A549 (cell line): ENCODE results near the gene MYO1H. TPM values are rescaled to one million over a fixed set of nuclear protein-coding genes. Genes with fewer than 3 reads are reported as not detected.

Experiments used
- ATAC-seq, 2 experiments: fragments of 200-7000 bp in 1 of 2; fragments of >200 bp in 1 of 2; cut with Nextera tagmentation in 1 of 2; cut with Tn5 transposase in 1 of 2; 3 replicates each; pipeline versions ENCODE4 v1.8.0 to v1.9.1; 2018 to 2020; ENCODE audit warnings: mild to moderate bottlenecking in 1 of 2, moderate library complexity in 1 of 2
- CTCF ChIA-PET: fragments of 300-600 bp; sonication (Branson Sonifier 250); formaldehyde crosslinking; extraction: SDS; loops from one replicate; lab custom pipeline; 2021; ENCODE audit warnings: antibody characterized with exemption, inconsistent platforms; lab: Yijun Ruan, JAX
- POLR2A ChIA-PET: fragments of 350-600 bp; formaldehyde crosslinking; extraction: SDS; loops from one replicate; lab custom pipeline; 2021; ENCODE audit warnings: antibody characterized with exemption, inconsistent platforms; lab: Yijun Ruan, JAX
- DNase-seq, 2 experiments: peaks; one replicate each; pipeline versions ENCODE4 v3.0.0 to v3.0.0-alpha.2; 2011 to 2016; ENCODE audit warnings: low read depth in 1 of 2, low spot score in 1 of 2
- FAIRE-seq: peaks from 2 replicates; lab custom pipeline; 2011; peaks lifted over from hg19 to GRCh38; lab: Jason Lieb, UNC
- H3K27ac ChIP-seq, 2 experiments: fragments of >200 bp; sonication (Bioruptor Twin); formaldehyde crosslinking; 3 replicates each; pipeline ENCODE4 v1.5.1; 2016 to 2017
- H3K4me1 ChIP-seq: fragments of >200 bp; sonication (Bioruptor Twin); formaldehyde crosslinking; 3 replicates; pipeline ENCODE4 v1.6.1; 2016
- H3K4me2 ChIP-seq: fragments of >200 bp; sonication (Bioruptor Twin); formaldehyde crosslinking; 3 replicates; pipeline ENCODE4 v1.6.1; 2016
- H3K4me3 ChIP-seq: fragments of >200 bp; sonication (Bioruptor Twin); formaldehyde crosslinking; 3 replicates; pipeline ENCODE4 v1.5.1; 2016
- H3K9me3 ChIP-seq: fragments of >200 bp; sonication (Bioruptor Twin); formaldehyde crosslinking; 3 replicates; pipeline ENCODE4 v1.6.1; 2016
- BHLHE40 ChIP-seq: IDR thresholded peaks from 2 replicates; pipeline ENCODE4 v1.6.1; 2012; ENCODE audit warnings: low read depth, low read length, inconsistent platforms
- CBX8 ChIP-seq: fragments of 200-600 bp; sonication (generic); IDR thresholded peaks from 2 replicates; pipeline ENCODE4 v1.6.1; 2016
- CHD2 ChIP-seq: fragments of 150-350 bp; IDR thresholded peaks from 2 replicates; pipeline ENCODE4 v1.6.1; 2014; ENCODE audit warnings: low read length; ENCODE audit not compliant: partially characterized antibody
- FOSL2 ChIP-seq, 2 experiments: fragments of 450-650 bp in 1 of 2; fragments of >200 bp in 1 of 2; sonication (Bioruptor Twin) in 1 of 2; formaldehyde crosslinking; IDR thresholded peaks; 2 replicates each; pipeline versions ENCODE4 v1.5.0 to v1.6.1; 2016 to 2020; ENCODE audit warnings: mild to moderate bottlenecking in 1 of 2, moderate library complexity in 1 of 2
- FOXS1 ChIP-seq: fragments of 250-450 bp; sonication (Bioruptor Pico); IDR thresholded peaks from 2 replicates; pipeline ENCODE4 v1.5.0; 2020; ENCODE audit warnings: mild to moderate bottlenecking, moderate library complexity
- KDM1A ChIP-seq: fragments of 200-600 bp; sonication (generic); IDR thresholded peaks from 2 replicates; pipeline ENCODE4 v1.6.1; 2016; ENCODE audit warnings: low read depth, mild to moderate bottlenecking
- KDM5A ChIP-seq: fragments of 200-600 bp; sonication (generic); IDR thresholded peaks from 2 replicates; pipeline ENCODE4 v1.6.1; 2016; ENCODE audit warnings: antibody characterized with exemption, mild to moderate bottlenecking
- NPAS2 ChIP-seq: fragments of 250-450 bp; sonication (Bioruptor Pico); IDR thresholded peaks from 2 replicates; pipeline ENCODE4 v1.8.0; 2022; ENCODE audit warnings: mild to moderate bottlenecking, moderate library complexity, borderline replicate concordance
- POLR2A ChIP-seq: IDR thresholded peaks from 2 replicates; pipeline ENCODE4 v1.6.1; 2012; ENCODE audit warnings: mild to moderate bottlenecking, low read length
- POLR2AphosphoS2 ChIP-seq: conservative IDR thresholded peaks from 2 replicates; pipeline ENCODE4 v1.6.1; 2012; ENCODE audit warnings: low read length, improper control_type of control experiment, inconsistent platforms
- RCOR1 ChIP-seq: fragments of 150-350 bp; IDR thresholded peaks from 2 replicates; pipeline ENCODE4 v1.6.1; 2014; ENCODE audit warnings: antibody characterized with exemption, low read length, low read depth
- RFX5 ChIP-seq: fragments of 450-650 bp; IDR thresholded peaks from 2 replicates; pipeline ENCODE4 v1.7.1; 2014; ENCODE audit warnings: antibody characterized with exemption, mild to moderate bottlenecking, moderate library complexity
- TFCP2L1 ChIP-seq: fragments of 250-450 bp; sonication (Bioruptor Pico); IDR thresholded peaks from 2 replicates; pipeline ENCODE4 v1.5.0; 2021; ENCODE audit warnings: mild to moderate bottlenecking
- ZNF302 ChIP-seq: fragments of 250-450 bp; sonication (Bioruptor Pico); IDR thresholded peaks from 2 replicates; pipeline ENCODE4 v1.9.0; 2021; ENCODE audit warnings: inconsistent platforms, mild to moderate bottlenecking, moderate library complexity
- ZSCAN20 ChIP-seq: fragments of 250-450 bp; sonication (Bioruptor Pico); IDR thresholded peaks from 2 replicates; pipeline ENCODE4 v1.8.0; 2022; ENCODE audit warnings: mild to moderate bottlenecking, moderate library complexity
- WGBS: methylation state at CpG from one replicate; pipeline ENCODE4 v1.1.6; 2017; ENCODE audit errors: missing lambda C conversion rate; 5-methylcytosine and 5-hydroxymethylcytosine counted together
- polyA plus RNA-seq, 4 experiments: library from polyadenylated mRNA; depleted of rRNA in 3 of 4; stranded (reverse); fragments of >200 nt; fragmentation: RNase III in 1 of 4; extraction: RNeasy Plus Mini Kit Qiagen cat#74134 plus additional on column Dnase treatment in 1 of 4; gene quantifications; 2 replicates in 3 of 4; 3 replicates in 1 of 4; pipeline ENCODE4 v1.2.3, GENCODE V29; 2011 to 2017
- TF ChIP-seq, protein P1 (sequence below): fragments of >200 bp; sonication (Bioruptor Twin); formaldehyde crosslinking; IDR thresholded peaks from 3 replicates; pipeline ENCODE4 v1.6.1; 2016
- TF ChIP-seq, protein P2 (sequence below): fragments of >200 bp; sonication (Bioruptor Twin); formaldehyde crosslinking; IDR thresholded peaks from 3 replicates; pipeline ENCODE4 v1.5.1; 2016
- TF ChIP-seq, protein P3 (sequence below): fragments of 450-650 bp; IDR thresholded peaks from 2 replicates; pipeline ENCODE4 v1.6.1; 2014; ENCODE audit warnings: antibody characterized with exemption
- TF ChIP-seq, protein P4 (sequence below): fragments of 200-600 bp; sonication (generic); IDR thresholded peaks from 2 replicates; pipeline ENCODE4 v1.6.1; 2016; ENCODE audit warnings: antibody characterized with exemption, mild to moderate bottlenecking, moderate library complexity
- TF ChIP-seq, protein P5 (sequence below): fragments of 250-450 bp; sonication (Bioruptor Pico); IDR thresholded peaks from 2 replicates; pipeline ENCODE4 v1.5.0; 2020; ENCODE audit warnings: low read depth, mild to moderate bottlenecking, moderate library complexity

The MYO1H gene
- polyA plus RNA-seq, 2 of the 4 experiments (the other 2 are of a cell fraction) = not detected

DNA sequence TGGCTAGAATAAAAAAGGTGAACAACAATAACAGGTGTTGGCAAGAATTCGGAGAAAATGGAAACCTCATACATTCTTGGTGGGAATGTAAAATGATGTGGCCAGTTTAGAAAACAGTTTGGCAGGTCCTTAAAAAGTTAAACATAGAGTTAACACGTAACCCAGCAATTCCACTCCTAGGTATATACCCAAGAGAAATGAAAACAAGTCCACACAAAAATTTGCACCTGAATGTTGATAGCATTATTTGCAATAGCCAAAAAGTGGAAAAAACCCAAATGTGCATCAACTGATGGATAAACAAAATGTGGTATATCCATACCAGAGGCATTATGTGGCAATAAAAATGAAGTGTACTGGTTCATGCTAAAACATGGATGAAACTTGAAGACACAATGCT, 2.3 kb upstream of the MYO1H start:
- 20% methylated on average over 2 of the region's 2 CpGs for WGBS
- TF ChIP-seq, protein P1, sequence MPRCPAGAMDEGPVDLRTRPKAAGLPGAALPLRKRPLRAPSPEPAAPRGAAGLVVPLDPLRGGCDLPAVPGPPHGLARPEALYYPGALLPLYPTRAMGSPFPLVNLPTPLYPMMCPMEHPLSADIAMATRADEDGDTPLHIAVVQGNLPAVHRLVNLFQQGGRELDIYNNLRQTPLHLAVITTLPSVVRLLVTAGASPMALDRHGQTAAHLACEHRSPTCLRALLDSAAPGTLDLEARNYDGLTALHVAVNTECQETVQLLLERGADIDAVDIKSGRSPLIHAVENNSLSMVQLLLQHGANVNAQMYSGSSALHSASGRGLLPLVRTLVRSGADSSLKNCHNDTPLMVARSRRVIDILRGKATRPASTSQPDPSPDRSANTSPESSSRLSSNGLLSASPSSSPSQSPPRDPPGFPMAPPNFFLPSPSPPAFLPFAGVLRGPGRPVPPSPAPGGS = no peak
- TF ChIP-seq, protein P2, sequence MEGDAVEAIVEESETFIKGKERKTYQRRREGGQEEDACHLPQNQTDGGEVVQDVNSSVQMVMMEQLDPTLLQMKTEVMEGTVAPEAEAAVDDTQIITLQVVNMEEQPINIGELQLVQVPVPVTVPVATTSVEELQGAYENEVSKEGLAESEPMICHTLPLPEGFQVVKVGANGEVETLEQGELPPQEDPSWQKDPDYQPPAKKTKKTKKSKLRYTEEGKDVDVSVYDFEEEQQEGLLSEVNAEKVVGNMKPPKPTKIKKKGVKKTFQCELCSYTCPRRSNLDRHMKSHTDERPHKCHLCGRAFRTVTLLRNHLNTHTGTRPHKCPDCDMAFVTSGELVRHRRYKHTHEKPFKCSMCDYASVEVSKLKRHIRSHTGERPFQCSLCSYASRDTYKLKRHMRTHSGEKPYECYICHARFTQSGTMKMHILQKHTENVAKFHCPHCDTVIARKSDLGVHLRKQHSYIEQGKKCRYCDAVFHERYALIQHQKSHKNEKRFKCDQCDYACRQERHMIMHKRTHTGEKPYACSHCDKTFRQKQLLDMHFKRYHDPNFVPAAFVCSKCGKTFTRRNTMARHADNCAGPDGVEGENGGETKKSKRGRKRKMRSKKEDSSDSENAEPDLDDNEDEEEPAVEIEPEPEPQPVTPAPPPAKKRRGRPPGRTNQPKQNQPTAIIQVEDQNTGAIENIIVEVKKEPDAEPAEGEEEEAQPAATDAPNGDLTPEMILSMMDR = no peak
- TF ChIP-seq RFX5 (no peak), POLR2AphosphoS2 (no peak), KDM5A (no peak), CHD2 (no peak), ZNF302 (no peak), FOXS1 (no peak), FOSL2 (IDR thresholded peaks at IDR 0.05) (no peak), FOSL2 (CRISPR knock-in tag; IDR thresholded peaks at IDR 0.05) (no peak)
- Histone ChIP-seq H3K4me1 (no peaks in the 10 kb centered on the region), H3K9me3 (no peaks in the 10 kb centered on the region), H3K4me3 (no peak overlapping the region), H3K27ac (no peak overlapping the region), H3K4me2 (no peak overlapping the region)
- POLR2A ChIA-PET = no interaction called here
- ATAC-seq (no peak), FAIRE-seq (no peak), DNase-seq (no peak)
- CTCF ChIA-PET = no interaction called here

DNA sequence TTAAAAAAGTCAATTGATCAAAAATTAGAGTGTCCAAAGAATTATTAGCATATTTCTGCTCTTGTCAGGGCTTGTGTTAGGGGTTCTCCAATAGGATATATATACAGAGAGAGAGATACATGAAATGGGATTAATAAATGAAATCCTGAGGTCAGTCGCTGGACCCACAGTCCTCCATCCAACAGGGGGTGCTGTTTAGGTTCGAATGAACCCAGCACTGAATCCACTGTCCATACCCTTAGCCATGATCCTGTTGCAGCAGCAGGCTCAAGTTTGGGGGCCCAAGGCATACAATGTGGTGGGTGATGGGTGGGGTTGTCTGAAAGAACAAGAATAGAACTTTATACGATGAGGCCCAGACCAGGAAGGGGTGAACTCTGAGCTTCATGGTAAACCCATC, 780 bp upstream of the MYO1H start:
- DNase-seq = peak in 1 of 2 experiments; percentile 32
- H3K27ac ChIP-seq = no peak overlapping the region
- WGBS = 66% methylated on average over 3 of the region's 3 CpGs
- POLR2A ChIA-PET = no interaction called here
- peak in 1 of 2 experiments; percentile 38; a peak in 1 of 6 replicates for ATAC-seq
- TF ChIP-seq POLR2A (no peak), KDM1A (no peak), TFCP2L1 (no peak), CBX8 (no peak), ZSCAN20 (CRISPR knock-in tag) (no peak), RCOR1 (no peak)
- TF ChIP-seq, all 56 proteins: peak for 0
- H3K9me3 ChIP-seq = no peaks in the 10 kb centered on the region
- CTCF ChIA-PET = interaction anchor here (1.2 kb wide), 1 partner anchor 38 kb away, joined by 3 read pairs; no protein-coding TSS in a partner anchor
- no peak overlapping the region for H3K4me2 ChIP-seq
- H3K4me1 ChIP-seq = no peaks in the 10 kb centered on the region
- FAIRE-seq = no peak
- no peak overlapping the region for H3K4me3 ChIP-seq

DNA sequence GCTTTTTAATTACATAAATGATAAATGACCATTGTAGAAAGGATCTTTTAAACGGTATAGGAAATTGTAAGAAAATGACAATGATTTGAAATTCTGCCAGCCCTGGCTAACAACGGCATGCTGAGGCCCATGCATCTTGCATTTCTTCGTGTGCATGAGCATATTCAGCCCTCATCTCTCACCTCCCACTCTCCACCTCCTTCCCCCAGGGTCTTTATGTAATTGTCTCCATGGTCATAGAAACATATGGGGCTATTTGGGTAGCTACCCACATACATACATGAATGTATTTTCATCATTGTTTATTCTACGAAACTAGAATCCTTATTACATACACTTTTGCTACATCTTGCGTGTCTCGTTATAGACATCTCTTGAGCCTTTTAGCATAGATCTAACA, 4.5 kb downstream of the MYO1H start:
- H3K27ac ChIP-seq = no peak overlapping the region
- no peak for ATAC-seq
- no peak overlapping the region for H3K4me2 ChIP-seq
- ChIA-PET CTCF (interaction anchor here (0.6 kb wide), 1 partner anchor 532 kb away, joined by 3 read pairs; no protein-coding TSS in a partner anchor), POLR2A (no interaction called here)
- TF ChIP-seq, protein P3, sequence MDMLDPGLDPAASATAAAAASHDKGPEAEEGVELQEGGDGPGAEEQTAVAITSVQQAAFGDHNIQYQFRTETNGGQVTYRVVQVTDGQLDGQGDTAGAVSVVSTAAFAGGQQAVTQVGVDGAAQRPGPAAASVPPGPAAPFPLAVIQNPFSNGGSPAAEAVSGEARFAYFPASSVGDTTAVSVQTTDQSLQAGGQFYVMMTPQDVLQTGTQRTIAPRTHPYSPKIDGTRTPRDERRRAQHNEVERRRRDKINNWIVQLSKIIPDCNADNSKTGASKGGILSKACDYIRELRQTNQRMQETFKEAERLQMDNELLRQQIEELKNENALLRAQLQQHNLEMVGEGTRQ = no peak
- no peak for TF ChIP-seq RCOR1
- no peak for FAIRE-seq
- no peaks in the 10 kb centered on the region for H3K4me1 ChIP-seq
- 68% methylated on average over 6 of the region's 6 CpGs for WGBS
- no peak overlapping the region for H3K4me3 ChIP-seq
- H3K9me3 ChIP-seq = no peaks in the 10 kb centered on the region
- DNase-seq = no peak

DNA sequence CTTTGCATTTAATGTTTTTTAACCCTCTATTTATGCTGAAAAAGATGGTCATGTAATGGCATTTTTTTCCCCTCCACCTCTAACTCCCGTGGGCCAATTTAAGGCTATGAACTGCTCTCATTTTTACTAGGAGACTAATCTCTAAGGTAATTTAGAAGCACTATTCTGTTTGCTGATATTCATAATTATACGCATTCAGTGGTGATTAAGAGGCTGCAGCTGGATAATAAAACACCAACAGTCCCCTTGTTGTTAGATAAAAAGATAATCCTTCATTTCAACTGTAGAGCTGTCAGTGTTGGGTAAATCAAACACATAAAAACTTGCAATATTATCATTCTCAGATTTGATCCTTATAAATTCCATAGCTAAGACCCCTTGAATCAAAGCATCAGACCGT, 8.9 kb downstream of the MYO1H start:
- ChIA-PET CTCF (interaction anchor here (1.4 kb wide), 1 partner anchor 54 kb away, joined by 4 read pairs; no protein-coding TSS in a partner anchor), POLR2A (no interaction called here)
- WGBS = 43% methylated on average over 3 of the region's 3 CpGs
- FAIRE-seq (no peak), DNase-seq (no peak), ATAC-seq (no peak)
- Histone ChIP-seq H3K4me3 (no peak overlapping the region), H3K4me1 (no peaks in the 10 kb centered on the region), H3K4me2 (no peak overlapping the region), H3K9me3 (no peaks in the 10 kb centered on the region), H3K27ac (no peak overlapping the region)
- TF ChIP-seq, protein P4, sequence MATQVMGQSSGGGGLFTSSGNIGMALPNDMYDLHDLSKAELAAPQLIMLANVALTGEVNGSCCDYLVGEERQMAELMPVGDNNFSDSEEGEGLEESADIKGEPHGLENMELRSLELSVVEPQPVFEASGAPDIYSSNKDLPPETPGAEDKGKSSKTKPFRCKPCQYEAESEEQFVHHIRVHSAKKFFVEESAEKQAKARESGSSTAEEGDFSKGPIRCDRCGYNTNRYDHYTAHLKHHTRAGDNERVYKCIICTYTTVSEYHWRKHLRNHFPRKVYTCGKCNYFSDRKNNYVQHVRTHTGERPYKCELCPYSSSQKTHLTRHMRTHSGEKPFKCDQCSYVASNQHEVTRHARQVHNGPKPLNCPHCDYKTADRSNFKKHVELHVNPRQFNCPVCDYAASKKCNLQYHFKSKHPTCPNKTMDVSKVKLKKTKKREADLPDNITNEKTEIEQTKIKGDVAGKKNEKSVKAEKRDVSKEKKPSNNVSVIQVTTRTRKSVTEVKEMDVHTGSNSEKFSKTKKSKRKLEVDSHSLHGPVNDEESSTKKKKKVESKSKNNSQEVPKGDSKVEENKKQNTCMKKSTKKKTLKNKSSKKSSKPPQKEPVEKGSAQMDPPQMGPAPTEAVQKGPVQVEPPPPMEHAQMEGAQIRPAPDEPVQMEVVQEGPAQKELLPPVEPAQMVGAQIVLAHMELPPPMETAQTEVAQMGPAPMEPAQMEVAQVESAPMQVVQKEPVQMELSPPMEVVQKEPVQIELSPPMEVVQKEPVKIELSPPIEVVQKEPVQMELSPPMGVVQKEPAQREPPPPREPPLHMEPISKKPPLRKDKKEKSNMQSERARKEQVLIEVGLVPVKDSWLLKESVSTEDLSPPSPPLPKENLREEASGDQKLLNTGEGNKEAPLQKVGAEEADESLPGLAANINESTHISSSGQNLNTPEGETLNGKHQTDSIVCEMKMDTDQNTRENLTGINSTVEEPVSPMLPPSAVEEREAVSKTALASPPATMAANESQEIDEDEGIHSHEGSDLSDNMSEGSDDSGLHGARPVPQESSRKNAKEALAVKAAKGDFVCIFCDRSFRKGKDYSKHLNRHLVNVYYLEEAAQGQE = no peak
- TF ChIP-seq NPAS2 (CRISPR knock-in tag) (no peak), BHLHE40 (no peak), KDM5A (no peak)
- TF ChIP-seq, protein P5, sequence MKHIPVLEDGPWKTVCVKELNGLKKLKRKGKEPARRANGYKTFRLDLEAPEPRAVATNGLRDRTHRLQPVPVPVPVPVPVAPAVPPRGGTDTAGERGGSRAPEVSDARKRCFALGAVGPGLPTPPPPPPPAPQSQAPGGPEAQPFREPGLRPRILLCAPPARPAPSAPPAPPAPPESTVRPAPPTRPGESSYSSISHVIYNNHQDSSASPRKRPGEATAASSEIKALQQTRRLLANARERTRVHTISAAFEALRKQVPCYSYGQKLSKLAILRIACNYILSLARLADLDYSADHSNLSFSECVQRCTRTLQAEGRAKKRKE (CRISPR knock-in tag) = no peak
- TF ChIP-seq, protein P3 = no peak
